Hippocampal formation (tissue), 2 donors: ENCODE data around the gene OSBPL10.

Experiments
- DNase-seq, 2 donors: peaks; one replicate each; lab custom pipeline; 2025; lab: John Stamatoyannopoulos, UW

The OSBPL10 gene

DNA sequence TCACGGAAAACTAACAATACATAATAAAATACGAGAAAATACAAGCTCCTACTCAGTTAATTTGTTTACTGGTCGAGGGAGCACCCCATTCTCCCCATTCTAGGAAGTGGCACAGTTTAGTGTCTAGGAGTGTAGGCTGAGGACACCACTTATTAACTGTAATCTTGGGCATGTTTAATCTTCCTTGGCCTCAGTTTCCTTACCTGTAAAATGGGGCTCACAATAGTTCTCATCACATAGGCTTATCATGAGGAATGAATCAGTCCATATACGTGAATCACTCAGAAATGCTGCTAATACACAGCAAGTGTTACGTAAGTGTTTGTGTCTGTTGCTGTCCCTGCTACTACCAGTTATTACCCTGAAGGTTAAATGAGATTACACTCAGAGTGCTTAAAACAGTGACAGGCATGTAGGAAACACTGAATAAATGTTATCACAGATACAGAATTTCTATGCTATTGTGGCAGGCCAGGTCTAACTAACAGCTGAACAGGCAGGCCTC lies 210.2 kb downstream of the OSBPL10 start:
- DNase-seq = no peak

DNA sequence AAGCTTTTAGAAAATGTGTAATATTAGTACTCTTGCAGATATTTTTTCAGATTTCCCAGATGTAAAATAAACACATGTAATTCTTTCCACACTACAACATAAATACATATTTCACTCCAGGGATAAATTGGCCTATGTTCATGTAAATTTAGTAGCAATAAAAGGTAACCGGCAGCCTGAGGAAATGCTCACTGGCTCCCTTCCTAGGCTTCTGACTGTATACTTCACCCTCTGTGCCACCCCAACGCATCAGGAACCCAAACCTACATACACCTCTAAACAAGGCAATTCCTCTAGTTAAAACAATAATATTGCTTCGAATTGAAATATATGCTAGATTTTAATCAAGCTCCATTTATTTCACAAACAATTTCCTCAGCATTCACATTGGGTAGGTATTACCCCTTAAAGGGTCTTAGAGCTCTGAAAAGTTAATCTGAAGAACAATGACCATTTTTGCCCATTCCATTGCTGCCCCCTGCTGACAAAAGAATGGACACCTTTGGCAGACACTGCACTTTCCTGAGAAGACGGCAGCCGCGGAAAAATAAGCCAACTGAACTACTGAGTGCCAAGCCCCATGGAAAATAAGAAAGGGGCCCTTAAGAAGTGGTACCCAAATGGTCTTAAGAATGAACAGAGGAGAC lies 212.5 kb downstream of the OSBPL10 start:
- no peak for DNase-seq

DNA sequence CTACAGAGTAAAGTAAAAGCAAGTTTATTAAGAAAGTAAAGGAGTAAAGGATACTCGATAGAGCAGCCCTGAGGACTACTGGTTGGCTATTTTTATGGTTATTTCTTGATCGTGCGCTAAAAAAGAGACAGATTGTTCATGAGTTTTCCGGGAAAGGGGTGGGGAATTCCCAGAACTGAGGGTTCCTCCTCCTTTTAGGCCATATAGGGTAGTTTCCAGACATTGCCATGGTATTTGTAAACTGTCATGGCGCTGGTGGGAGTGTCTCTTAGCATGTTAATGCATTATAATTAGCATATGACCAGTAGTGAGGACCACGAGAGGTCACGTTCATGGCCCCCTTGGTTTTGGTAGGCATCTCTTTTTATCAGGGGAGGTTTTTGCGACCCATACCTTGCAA lies 213.1 kb downstream of the OSBPL10 start:
- DNase-seq = no peak

DNA sequence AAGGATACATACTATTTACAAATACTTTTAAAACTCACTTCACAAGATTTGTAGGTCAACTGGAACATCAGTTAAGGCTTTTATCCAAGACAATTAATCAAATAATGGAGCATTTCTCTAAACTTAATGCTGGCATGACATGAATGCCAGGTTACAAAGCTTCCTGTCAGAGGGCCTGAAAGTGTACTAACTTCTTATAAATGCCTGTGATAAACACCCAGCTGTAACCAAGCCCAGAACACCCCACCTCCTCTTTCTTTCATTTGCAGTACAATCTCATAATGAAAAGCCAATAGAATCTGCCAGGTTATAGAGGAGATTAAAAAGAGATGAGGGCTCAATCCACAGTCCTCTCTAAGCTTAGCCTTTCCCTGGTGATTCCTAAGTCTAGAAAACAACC lies 214.4 kb downstream of the OSBPL10 start:
- no peak for DNase-seq

DNA sequence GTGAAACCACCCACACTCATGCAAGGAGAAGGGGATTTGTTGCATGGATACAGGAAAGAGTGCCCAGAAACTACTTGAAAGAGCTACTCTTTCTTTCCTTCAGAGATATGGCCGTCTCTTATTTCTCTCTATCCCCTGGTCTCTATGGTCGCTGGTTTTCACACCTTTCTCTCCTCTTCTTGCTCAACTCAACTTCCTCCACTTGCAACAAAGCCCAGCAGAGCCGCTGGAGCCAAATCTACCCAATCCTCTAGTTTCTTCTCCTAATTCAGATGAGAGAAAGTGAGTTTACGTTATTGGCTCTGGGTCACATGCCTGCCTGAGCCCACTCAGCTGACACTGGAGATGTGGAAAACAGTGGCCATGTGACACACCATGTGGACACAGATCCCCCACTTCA lies 215.2 kb downstream of the OSBPL10 start:
- DNase-seq = no peak

DNA sequence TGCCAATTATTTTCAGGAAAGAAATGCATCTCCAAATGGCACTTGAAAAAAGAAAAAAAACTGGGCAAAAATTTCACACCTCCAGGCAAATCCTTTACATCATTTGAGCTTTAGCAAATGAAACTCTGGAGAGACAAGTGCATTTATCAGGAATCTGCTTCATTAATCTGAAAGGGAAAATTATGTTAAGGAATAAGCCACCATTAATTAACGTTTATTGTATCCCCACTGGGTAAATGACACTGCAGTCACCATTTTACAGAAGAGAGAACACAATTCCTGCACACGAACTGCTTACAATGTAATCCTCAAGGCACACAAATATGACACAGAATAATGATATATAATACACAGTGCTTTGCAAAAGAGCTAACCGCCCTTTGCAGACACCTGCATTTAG lies 217.3 kb downstream of the OSBPL10 start:
- no peak for DNase-seq

DNA sequence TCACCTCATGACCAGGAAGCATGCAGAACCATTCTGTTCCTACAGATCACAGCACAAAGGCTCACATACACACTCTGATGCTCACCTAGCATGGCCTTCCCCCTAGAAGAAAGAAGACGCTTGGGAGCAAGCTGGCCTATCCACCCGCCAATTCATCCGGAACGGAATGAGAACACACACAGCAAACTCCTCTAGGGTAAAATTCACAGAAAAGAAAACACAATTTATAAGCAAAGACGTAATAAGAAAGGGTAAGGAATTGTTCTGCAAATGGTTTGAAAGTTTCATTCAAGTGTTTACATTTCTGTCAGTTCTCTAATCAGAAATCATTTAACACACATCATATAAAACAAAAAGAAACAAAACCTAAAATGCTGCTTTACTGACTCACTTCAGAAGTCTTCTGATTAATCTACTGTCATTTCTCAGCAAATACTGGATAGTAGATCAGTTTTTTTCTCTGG lies 218.1 kb downstream of the OSBPL10 start:
- DNase-seq = no peak

DNA sequence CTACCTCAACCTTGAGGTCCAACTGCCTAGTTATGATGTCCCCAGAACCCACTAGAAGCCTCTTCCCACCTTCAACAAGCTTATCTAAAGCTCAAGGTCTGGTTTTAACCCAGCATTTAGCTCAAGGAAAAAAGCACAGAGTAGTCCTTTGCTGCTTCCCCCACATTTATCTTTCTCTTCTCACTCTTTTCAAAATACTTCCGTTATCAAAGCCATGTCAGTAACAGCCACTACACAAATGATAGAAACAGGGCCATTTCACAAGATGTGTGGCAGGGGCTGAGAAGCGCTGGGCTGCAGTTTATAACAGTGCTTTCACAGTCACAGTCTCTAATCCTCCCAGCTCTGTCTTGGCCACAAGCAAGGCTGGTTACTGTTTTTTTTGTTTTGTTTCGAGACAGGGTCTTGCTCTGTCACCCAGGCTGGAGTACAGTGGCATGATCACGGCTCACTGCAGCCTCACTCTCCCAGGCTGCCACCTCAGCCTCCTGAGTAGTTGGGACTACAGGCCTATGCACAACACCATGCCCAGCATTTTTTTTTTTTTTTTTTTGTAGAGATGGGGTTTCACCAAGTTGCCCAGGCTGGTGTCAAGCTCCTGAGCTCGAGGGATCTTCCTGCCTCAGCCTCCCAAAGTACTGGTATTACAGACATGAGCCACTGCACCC lies 218.8 kb downstream of the OSBPL10 start:
- DNase-seq = no peak

DNA sequence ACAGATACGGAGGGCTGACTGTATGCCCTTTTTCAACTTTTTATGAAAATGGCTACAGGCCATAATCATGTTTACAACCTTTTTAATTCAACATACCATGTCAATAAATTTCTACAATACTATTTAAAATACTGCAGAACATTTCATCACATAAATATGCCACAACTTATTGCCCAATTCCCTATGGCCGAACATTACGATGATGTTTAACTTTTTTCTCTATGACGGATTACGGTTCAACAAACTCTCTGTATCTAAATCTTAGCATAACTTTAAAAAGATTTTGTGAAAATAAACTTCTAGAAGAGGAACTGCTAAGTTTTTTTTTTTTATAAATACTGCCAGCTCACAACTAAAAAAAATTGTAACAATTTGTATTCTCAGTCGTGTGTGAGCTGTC lies 220.4 kb downstream of the OSBPL10 start:
- no peak for DNase-seq

DNA sequence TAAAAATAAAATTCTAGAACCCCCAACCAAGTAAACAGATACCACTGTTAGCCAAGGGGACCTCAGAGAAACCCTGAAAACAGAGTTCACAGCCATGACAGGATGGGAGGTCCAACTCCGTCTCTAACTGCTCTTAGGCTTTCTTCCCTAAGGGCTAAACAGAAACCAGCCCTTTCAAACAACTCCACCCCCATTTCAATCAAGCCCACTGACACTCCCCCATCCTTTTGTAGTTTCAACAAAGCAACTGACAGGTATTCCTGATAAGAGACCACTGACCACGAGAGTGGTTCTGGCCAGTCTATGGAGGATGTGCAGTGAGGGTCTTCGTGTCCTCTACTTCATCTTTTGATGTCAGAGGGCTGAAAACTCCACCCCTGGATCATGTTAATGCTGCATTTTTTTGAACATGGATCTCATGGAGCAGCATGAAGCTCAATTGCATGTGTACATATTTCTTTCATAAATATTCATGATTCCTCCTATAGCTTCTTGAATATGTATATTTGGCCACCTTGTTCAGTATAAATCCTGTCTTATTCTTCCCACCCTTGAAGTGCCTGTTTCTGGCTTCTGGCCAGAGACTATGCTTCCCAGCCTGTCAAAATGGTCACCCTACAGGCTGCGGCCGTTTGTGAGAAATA lies 222.6 kb downstream of the OSBPL10 start:
- DNase-seq = no peak

DNA sequence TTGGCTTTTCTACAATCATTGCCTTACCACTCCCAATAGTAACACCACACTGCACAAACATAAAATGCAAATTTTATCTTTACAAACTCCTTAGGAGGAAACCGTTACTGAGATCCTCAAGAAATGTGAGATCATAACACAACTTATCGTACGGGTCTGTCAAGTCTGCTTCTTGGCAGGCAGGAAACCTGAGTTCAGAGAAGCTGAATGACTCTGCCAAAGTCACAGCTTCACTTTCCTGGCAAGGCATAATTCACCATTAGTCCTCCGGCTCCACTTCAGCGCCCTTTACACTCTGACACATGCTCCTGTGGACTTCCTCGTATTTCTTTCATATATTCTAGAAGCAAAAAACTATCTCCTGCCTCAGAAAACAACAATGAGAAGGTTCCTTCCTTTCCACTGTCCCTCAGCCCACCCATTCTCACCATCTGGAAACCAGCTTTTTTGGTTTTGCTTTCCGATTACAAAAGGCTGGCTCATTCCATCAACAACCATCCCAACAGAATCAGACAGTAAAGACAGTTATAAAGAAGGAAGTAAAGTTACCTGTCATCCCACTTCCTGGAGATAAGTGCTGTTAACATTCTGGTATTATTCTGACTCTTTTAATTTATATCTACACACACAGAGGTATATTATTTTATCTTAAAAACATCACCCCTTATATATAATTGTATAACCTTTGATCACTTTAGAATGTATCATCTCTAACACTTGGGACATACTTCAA lies 225.0 kb downstream of the OSBPL10 start:
- no peak for DNase-seq

DNA sequence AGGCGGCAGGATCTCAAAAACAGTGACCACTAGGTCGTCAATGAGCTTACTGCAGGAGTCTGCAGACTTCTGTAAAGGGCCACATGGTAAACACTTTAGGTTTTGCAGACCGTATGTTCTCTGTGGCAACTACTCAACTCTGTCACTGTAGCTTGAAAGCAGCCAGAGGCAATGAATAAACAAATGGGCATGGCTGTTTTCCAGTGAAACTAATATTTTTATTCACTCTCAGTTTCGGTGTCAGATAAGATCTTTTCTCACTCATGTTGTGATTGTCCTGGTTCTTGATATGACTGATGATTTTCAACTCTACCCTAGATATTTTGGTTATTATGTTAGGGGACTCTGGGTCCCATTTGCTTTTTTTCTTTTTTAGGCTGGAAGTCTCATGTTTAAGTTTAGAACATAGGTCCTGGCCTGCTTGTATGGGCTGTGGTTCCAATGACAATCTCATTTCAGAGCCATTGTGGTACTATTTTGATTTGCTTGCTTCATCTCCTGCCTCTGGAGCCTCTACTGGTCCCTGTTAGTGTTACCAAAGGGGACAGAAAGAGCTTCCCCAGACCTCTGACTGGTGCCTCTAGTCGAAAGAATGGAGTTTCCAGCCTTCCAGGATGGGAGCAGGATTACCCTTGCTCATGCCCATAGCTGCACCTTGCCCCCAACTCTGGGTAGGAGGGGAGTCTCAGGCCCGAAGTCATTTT lies 226.3 kb downstream of the OSBPL10 start:
- no peak for DNase-seq

DNA sequence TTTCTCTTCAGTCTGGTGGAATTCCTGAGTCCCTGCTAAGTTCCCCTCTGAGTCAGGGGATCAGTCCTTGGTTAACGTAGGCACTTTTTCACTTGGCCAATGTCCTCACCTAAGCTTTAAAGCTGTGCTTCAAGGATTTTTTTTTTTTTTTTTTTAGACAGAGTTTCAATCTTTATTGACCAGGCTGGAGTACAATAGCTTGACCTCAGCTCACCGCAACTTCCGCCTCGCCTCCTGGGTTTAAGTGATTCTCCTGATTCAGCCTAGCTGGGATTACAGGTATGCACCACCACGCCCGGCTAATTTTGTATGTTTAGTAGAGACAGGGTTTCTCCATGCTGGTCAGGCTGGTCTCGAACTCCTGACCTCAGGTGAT lies 228.0 kb downstream of the OSBPL10 start:
- no peak for DNase-seq

DNA sequence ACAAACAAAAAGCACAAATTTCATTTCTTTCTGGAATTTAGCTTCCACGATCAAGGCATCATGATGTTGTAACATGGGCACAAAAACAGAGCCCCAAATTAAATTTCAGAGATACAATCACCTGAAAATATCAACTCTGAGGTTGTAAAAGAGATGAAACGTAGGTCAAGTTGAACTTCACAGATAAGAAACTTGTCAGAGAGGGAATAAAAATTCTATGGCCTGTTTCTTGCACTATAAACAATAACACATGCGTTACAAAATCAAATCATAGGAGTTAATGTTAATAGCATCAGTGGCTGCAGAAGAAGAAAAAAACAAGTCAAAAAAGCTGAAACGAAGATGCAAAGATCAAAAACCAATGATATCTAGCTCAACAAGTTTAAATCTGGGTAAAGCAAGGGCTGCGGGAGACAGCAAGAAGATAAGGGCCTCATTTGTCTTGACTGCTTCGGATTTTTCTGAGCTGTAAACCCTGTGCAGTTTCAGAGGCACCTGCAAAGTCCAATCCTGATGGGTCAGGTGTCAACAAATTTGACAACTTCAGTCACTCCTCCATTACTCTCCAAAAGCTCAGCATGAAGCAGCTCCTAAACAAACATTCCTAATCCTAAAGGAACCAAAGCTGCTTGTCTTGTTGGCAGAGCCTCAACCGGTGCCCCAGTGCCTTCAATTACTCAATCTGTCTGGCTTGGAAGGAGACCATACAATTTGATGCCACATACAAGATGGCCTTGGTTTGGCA lies 228.6 kb downstream of the OSBPL10 start:
- DNase-seq = no peak

DNA sequence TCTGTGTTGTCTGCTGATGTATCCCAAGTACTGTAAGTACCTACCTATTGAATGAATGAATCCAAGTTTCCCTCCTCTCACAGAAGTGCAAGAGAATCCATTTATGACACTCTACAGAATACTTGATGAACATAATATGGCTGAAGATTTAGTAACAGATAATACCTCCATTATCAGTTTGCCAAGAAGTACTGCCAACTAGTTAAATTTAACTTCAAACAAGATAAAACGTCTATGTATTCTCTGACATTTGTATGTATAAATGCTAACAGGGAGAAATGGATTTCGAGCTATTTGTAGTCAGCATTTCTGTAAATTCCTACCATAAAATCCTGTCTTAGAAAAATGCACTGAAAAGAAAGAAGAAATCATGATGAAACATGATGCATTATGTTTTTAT lies 230.7 kb downstream of the OSBPL10 start:
- DNase-seq = no peak

DNA sequence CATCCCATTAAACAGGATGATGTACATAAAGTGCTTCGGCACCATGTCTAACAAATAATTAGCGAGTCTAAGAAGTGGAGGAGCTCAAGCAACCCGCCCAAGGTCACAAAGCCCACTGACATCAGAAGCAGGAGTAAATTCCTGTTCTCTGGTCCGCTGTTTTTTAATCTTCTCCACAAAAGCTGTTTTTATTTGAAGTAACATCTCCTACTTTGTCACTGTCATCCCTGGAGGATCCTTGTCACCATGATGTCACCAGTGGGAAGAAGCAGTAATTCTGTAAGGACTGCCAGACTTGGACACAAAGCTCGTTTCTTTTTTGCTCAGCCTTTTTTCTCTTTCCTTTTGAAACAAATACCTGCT lies 232.1 kb downstream of the OSBPL10 start:
- no peak for DNase-seq

DNA sequence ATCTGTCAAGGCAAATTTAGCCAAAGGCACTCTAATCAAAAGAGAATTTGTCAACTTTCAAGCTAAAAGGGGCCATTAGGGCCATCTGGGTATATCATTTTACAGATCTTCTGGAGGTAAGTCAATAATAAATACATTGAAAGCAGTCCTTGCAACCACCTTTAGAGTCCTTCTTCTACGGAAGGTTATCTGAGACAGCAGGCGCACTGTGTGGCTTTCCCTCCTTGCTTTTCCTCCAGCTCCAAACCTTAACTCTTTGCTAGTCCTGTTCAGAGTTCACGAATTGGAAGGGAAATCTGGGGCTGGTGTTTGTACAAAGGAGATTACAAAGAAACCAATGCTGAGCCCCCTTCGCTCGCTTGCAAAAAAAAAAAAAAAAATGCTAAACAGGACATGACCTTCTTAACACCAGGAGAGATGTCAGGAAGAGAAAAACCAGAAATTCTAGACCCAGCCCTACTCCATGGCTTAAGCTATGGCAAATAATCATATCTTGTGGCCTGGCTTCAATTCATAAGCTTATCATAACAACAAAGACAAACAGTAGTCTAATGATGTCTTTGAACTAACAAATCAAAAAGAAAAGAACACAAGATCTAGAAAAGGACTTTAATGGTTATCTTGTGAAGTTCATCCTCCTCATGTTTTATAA lies 232.7 kb downstream of the OSBPL10 start:
- DNase-seq = no peak

DNA sequence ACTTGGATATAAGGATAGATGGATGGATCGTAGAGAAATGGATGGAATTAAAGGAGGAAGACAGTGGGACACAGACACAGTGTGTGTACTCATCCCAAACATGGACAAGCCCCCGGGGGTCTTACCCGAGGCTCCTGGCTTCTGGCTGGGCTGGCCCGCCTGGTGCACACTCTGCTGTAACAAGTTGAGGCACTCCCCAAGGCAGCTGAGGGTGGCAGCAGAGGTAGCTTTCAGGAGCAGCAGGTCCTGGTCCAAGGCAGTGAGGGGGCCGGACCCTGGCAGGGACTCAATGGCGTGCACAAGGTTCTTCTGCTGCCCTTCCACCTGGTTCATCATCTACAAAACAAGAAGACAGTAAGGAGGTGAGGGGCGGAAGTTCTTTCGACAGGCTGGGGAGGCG lies 233.3 kb downstream of the OSBPL10 start:
- DNase-seq = no peak

DNA sequence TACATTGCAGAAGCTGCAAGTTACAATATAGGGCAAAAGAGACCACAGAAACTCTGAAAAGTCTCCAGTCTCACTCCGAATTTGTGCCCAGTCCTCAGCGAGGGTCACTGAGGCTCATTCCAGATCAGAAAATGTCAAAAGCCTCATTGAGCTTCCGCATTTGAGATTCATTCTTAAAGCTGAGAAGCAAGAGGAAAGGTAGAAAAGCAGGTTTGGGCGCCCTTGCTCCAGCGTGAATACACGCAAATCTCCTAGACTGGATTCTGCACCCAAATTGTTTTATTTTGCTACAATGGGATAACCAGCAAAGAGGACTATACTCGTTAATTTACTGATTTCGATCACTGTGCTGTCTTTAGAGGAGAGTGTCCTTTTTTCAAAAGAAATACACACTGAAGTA lies 236.1 kb downstream of the OSBPL10 start:
- no peak for DNase-seq

DNA sequence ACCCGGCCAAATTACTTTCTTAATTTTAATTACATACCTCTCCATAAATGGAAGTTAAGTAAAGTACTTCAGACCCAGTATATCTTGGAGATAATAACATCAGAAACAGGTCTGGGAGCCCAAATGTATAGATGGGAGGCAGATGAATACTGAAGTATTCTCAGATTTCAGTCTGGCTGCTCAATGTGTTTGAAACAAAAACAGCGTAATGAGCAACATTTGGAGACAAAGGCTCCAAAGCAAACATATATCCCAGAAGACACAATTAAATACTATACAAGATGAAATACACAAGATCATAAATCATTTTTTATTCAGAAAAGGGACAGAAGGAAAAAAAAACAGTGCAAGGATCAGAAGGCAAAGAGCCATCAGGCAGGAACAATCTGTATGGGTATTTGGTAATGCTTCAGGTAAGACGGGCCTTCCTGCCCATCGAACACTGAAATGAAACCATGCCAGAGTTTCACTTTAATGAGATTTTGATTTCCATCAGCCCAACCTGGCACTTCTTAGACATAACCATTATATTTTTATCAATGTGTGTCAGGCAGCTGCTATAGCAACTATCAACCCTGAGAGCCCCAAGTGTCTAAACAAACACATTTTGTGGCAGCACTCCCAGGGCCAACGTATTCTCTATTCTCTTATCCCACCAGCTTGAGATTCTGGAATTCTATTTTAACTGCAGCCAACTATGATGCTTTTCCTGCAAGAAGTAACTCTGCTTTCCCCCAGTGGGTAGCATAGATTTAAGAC lies 237.6 kb downstream of the OSBPL10 start:
- no peak for DNase-seq
